Pancreas (tissue), 10 donors: ENCODE measurements around the gene ZMYM5. TPM values are rescaled to one million over a fixed set of nuclear protein-coding genes. Genes with fewer than 3 reads are reported as not detected.
A peak's percentile ranks its signal among the peaks of the same experiment; 100 is the strongest.

Experiments used
- ATAC-seq, 4 donors: fragments of 200-7000 bp; cut with Tn5 transposase; one replicate each; pipeline versions ENCODE4 v1.8.0 to v1.9.1; 2020; ENCODE audit warnings: mild to moderate bottlenecking in 4 of 4, moderate library complexity in 4 of 4
- DNase-seq, 6 donors: peaks; one replicate each; pipeline ENCODE4 v3.0.0-alpha.2; 2020
- FAIRE-seq: peaks from 2 replicates; lab custom pipeline; 2012; peaks lifted over from hg19 to GRCh38; lab: Jason Lieb, UNC
- H3K27ac ChIP-seq, 4 donors: fragments of 200-600 bp; sonication (generic); 1 replicate in 3 of 4; 2 replicates in 1 of 4; pipeline versions ENCODE4 v1.5.0 to v1.8.0; 2020
- H3K27me3 ChIP-seq, 4 donors: fragments of 200-600 bp; one replicate each; pipeline ENCODE4 v1.8.0; 2021
- H3K36me3 ChIP-seq, 3 donors: fragments of 200-600 bp; sonication (generic) in 1 of 3; one replicate each; pipeline versions ENCODE4 v1.5.0 to v1.8.0; 2020 to 2021
- H3K4me1 ChIP-seq, 3 donors: fragments of 200-600 bp; one replicate each; pipeline ENCODE4 v1.8.0; 2021
- H3K4me3 ChIP-seq, 4 donors: fragments of 200-600 bp; sonication (generic) in 2 of 4; one replicate each; pipeline versions ENCODE4 v1.5.0 to v1.8.0; 2020 to 2021
- H3K9me3 ChIP-seq, 4 donors: fragments of 200-600 bp; one replicate each; pipeline ENCODE4 v1.8.0; 2021
- WGBS, 2 donors: extraction: QIAGEN DNeasy Blood & Tissue Kit; methylation state at CpG; one replicate each; pipeline ENCODE4 v1.1.7; 2013; 5-methylcytosine and 5-hydroxymethylcytosine counted together
- intact Hi-C, 3 donors: fragments of 100-400 bp; cut with DNase I; formaldehyde crosslinking; loops; one replicate each; pipeline versions ENCODE4 v1.11.1 to v1.14.2; 2022
- polyA plus RNA-seq, 2 donors: library from polyadenylated mRNA; stranded (reverse); fragments of 200-250 nt; gene quantifications; one replicate each; pipeline ENCODE4 v1.2.3, GENCODE V29; 2013
- total RNA-seq, 6 donors: library from RNA; stranded (reverse); fragmentation: NEBNext Ultra II Directional in 4 of 6; extraction: Animal tissue kit (Norgen Biotek cat#: 25700) in 4 of 6; gene quantifications; one replicate each; pipeline versions ENCODE4 v1.2.1 to v1.2.4, GENCODE V29; 2021 to 2023
- TF ChIP-seq, protein P1 (sequence below), 4 donors: fragments of 200-600 bp; sonication (generic) in 3 of 4; IDR thresholded peaks; one replicate each; pipeline versions ENCODE4 v1.5.0 to v1.8.0; 2021; ENCODE audit warnings: antibody characterized with exemption in 4 of 4
- donor health status: healthy with polysubstance abuse.
- donor health status: DM: no; HTN: no; CAD: no; lungs with moderate emphysema.
- donor health status: DM: no; HTN: no; CAD: no.
- donor health status: control.
- donor health status: control.
- donor health status: Bipolar disorder and iron deficiency.
- donor health status: DM: yes; HTN: yes; CAD: no.
- donor health status: DM: no; HTN: no; CAD: no.
- donor health status: DM: no; HTN: no; CAD: no.
- donor health status: DM: yes; HTN: yes; CAD: no.

The ZMYM5 gene
- total and polyA plus RNA-seq, 8 donors = 3.5 to 8.3 (median 5.1) TPM

GRCh38 chr13:19888799-19889198 lies 25.4 kb upstream of the ZMYM5 start:
- H3K27ac ChIP-seq = no peak overlapping the region
- no peaks in the 10 kb centered on the region for H3K27me3 ChIP-seq
- no peaks in the 10 kb centered on the region for H3K9me3 ChIP-seq
- peak in 1 of 4 donors; percentile 35 for ATAC-seq
- TF ChIP-seq, protein P1, sequence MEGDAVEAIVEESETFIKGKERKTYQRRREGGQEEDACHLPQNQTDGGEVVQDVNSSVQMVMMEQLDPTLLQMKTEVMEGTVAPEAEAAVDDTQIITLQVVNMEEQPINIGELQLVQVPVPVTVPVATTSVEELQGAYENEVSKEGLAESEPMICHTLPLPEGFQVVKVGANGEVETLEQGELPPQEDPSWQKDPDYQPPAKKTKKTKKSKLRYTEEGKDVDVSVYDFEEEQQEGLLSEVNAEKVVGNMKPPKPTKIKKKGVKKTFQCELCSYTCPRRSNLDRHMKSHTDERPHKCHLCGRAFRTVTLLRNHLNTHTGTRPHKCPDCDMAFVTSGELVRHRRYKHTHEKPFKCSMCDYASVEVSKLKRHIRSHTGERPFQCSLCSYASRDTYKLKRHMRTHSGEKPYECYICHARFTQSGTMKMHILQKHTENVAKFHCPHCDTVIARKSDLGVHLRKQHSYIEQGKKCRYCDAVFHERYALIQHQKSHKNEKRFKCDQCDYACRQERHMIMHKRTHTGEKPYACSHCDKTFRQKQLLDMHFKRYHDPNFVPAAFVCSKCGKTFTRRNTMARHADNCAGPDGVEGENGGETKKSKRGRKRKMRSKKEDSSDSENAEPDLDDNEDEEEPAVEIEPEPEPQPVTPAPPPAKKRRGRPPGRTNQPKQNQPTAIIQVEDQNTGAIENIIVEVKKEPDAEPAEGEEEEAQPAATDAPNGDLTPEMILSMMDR (IDR thresholded peaks at IDR 0.05) = no peak
- H3K4me3 ChIP-seq = no peak overlapping the region
- no peak for DNase-seq
- FAIRE-seq = no peak
- WGBS, 2 donors = 47 to 59% methylated on average over 4 of the region's 4 CpGs
- no peaks in the 10 kb centered on the region for H3K36me3 ChIP-seq
- no peaks in the 10 kb centered on the region for H3K4me1 ChIP-seq
- intact Hi-C loops = no loop called here

GRCh38 chr13:19882231-19882630 lies 18.8 kb upstream of the ZMYM5 start:
- TF ChIP-seq, protein P1 (IDR thresholded peaks at IDR 0.05) = no peak
- Histone ChIP-seq H3K4me1 (no peaks in the 10 kb centered on the region), H3K9me3 (no peaks in the 10 kb centered on the region), H3K36me3 (no peaks in the 10 kb centered on the region), H3K27ac (no peak overlapping the region), H3K27me3 (no peaks in the 10 kb centered on the region), H3K4me3 (no peak overlapping the region)
- WGBS, 2 donors = 82 to 95% methylated on average over 3 of the region's 3 CpGs
- FAIRE-seq = no peak
- ATAC-seq = no peak
- DNase-seq = no peak
- intact Hi-C loops = no loop called here

DNA sequence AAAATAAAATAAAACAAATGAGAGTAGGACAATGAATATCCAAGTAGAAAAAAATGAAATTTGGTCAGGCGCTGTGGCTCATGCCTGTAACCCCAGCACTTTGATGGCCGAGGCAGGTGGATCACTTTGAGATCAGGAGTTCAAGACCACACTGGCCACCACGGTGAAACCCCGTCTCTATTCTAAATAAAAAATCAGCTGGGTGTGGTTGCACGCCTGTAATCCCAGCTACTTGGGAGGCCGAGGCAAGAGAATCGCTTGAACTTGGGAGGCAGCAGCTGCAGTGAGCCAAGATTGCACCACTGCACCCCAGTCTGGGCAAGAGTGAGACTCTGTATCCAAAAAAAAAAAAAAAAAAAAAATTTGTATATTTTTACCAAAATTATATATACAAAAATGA lies 18.2 kb upstream of the ZMYM5 start:
- WGBS, 2 donors = 89 to 93% methylated on average over 7 of the region's 7 CpGs
- intact Hi-C loops = no loop called here

GRCh38 chr13:19864746-19865309 lies 1.4 kb upstream of the ZMYM5 start:
- DNase-seq = peak in 4 of 6 donors; percentile 47 to 66 (median 60)
- intact Hi-C loops = no loop called here
- 11 to 12% methylated on average over 26 of the region's 26 CpGs for WGBS, 2 donors
- Histone ChIP-seq H3K4me1 (peaks cover 12 to 18% (median 14%) of the 10 kb centered on the region in 3 donors), H3K9me3 (no peaks in the 10 kb centered on the region), H3K36me3 (no peaks in the 10 kb centered on the region), H3K27ac (peak overlapping the region; percentile 96 to 100 (median 97)), H3K4me3 (peak overlapping the region; percentile 47 to 87 (median 67)), H3K27me3 (no peaks in the 10 kb centered on the region)
- no peak for FAIRE-seq
- TF ChIP-seq, protein P1 (IDR thresholded peaks at IDR 0.05) = peak; percentile 51 to 62 (median 58)
- peak; percentile 14 to 28 (median 22) for ATAC-seq

More for the DNA sequence above, 18.2 kb upstream of the ZMYM5 start:
- no peaks in the 10 kb centered on the region for H3K9me3 ChIP-seq
- DNase-seq = no peak
- H3K36me3 ChIP-seq = no peaks in the 10 kb centered on the region
- H3K4me3 ChIP-seq = no peak overlapping the region
- FAIRE-seq = no peak
- no peak overlapping the region for H3K27ac ChIP-seq
- H3K27me3 ChIP-seq = no peaks in the 10 kb centered on the region
- no peaks in the 10 kb centered on the region for H3K4me1 ChIP-seq
- TF ChIP-seq, protein P1 (IDR thresholded peaks at IDR 0.05) = no peak
- ATAC-seq = no peak
